Neuronal stem cell (in vitro differentiated cells): ENCODE measurements around the gene TUBAL3.

Source experiments
- DNase-seq: peaks from one replicate; pipeline ENCODE4 v3.0.0-alpha.2; 2013; ENCODE audit warnings: low spot score
- H2AFZ ChIP-seq: one replicate; pipeline ENCODE4 v1.6.1; 2013; ENCODE audit warnings: mild to moderate bottlenecking, low read length, inconsistent platforms
- H2AK5ac ChIP-seq: 2 replicates; pipeline ENCODE4 v1.6.1; 2013; ENCODE audit warnings: low read depth, mild to moderate bottlenecking, inconsistent platforms, low read length, moderate library complexity, mixed read lengths
- H2BK120ac ChIP-seq: 2 replicates; pipeline ENCODE4 v1.6.1; 2013; ENCODE audit warnings: low read depth, mild to moderate bottlenecking, inconsistent platforms, low read length, moderate library complexity, mixed read lengths
- H2BK12ac ChIP-seq: one replicate; pipeline ENCODE4 v1.6.1; 2013; ENCODE audit warnings: low read length, inconsistent platforms
- H2BK15ac ChIP-seq: 2 replicates; pipeline ENCODE4 v1.6.1; 2013; ENCODE audit warnings: mild to moderate bottlenecking, low read length, inconsistent platforms, mixed read lengths
- H2BK5ac ChIP-seq: one replicate; pipeline ENCODE4 v1.6.1; 2013; ENCODE audit warnings: inconsistent platforms, mild to moderate bottlenecking, low read length, moderate library complexity
- H3K14ac ChIP-seq: one replicate; pipeline ENCODE4 v1.6.1; 2013; ENCODE audit warnings: low read length, inconsistent platforms
- H3K18ac ChIP-seq: 2 replicates; pipeline ENCODE4 v1.6.1; 2013; ENCODE audit warnings: low read length, inconsistent platforms
- H3K23ac ChIP-seq: 2 replicates; pipeline ENCODE4 v1.6.1; 2013; ENCODE audit warnings: low read depth, mild to moderate bottlenecking, mixed read lengths, low read length, inconsistent platforms; ENCODE audit not compliant: poor library complexity
- H3K27ac ChIP-seq: replicated peaks from 3 replicates; pipeline ENCODE4 v1.5.1; 2013; ENCODE audit warnings: low read length, inconsistent platforms
- H3K27me3 ChIP-seq, 3 experiments: 2 replicates each; pipeline ENCODE4 v1.6.1; 2013; ENCODE audit warnings: low read length in 3 of 3, mild to moderate bottlenecking in 2 of 3, inconsistent platforms in 1 of 3, low read depth in 1 of 3, mixed read lengths in 1 of 3, moderate library complexity in 1 of 3; ENCODE audit not compliant: control insufficient read depth in 3 of 3, insufficient read depth in 3 of 3
- H3K36me3 ChIP-seq, 2 donors: replicated peaks in 1 of 2; 2 replicates each; pipeline ENCODE4 v1.6.1; 2013; ENCODE audit warnings: low read length in 2 of 2; ENCODE audit not compliant: control insufficient read depth in 2 of 2, insufficient read depth in 2 of 2
- H3K4ac ChIP-seq: 2 replicates; pipeline ENCODE4 v1.6.1; 2013; ENCODE audit warnings: inconsistent platforms, mild to moderate bottlenecking, low read length, moderate library complexity
- H3K4me1 ChIP-seq, 2 donors: 1 replicate in 1 of 2; 2 replicates in 1 of 2; pipeline ENCODE4 v1.6.1; 2013; ENCODE audit warnings: low read length in 2 of 2, low read depth in 1 of 2; ENCODE audit not compliant: control insufficient read depth in 2 of 2, insufficient read depth in 1 of 2
- H3K4me2 ChIP-seq: one replicate; pipeline ENCODE4 v1.6.1; 2013; ENCODE audit warnings: mild to moderate bottlenecking, low read length, inconsistent platforms; ENCODE audit not compliant: insufficient read depth, poor library complexity, severe bottlenecking
- H3K4me3 ChIP-seq, 2 donors: 2 replicates each; pipeline ENCODE4 v1.5.1; 2013; ENCODE audit warnings: low read length in 2 of 2, mild to moderate bottlenecking in 2 of 2, inconsistent platforms in 1 of 2, moderate library complexity in 1 of 2
- H3K79me1 ChIP-seq: one replicate; pipeline ENCODE4 v1.6.1; 2013; ENCODE audit warnings: low read depth, mild to moderate bottlenecking, inconsistent platforms, low read length, moderate library complexity
- H3K9ac ChIP-seq: one replicate; pipeline ENCODE4 v1.6.1; 2013; ENCODE audit warnings: mild to moderate bottlenecking, low read depth, low read length, inconsistent platforms; ENCODE audit not compliant: poor library complexity
- H3K9me3 ChIP-seq, 2 donors: replicated peaks in 1 of 2; 2 replicates each; pipeline versions ENCODE3 to v1.6.1; 2013; ENCODE audit warnings: low read length in 2 of 2, mild to moderate bottlenecking in 2 of 2, inconsistent platforms in 1 of 2, low read depth in 1 of 2, mixed read lengths in 1 of 2, moderate library complexity in 1 of 2; ENCODE audit not compliant: control insufficient read depth in 2 of 2, insufficient read depth in 1 of 2
- H4K8ac ChIP-seq: one replicate; pipeline ENCODE4 v1.6.1; 2013; ENCODE audit warnings: low read depth, mild to moderate bottlenecking, inconsistent platforms, low read length, moderate library complexity
- H4K91ac ChIP-seq: one replicate; pipeline ENCODE4 v1.6.1; 2013; ENCODE audit warnings: low read length, low read depth, mild to moderate bottlenecking, inconsistent platforms; ENCODE audit not compliant: poor library complexity
- WGBS, 2 donors: extraction: QIAGEN DNeasy Blood & Tissue Kit; methylation state at CpG; one replicate each; pipeline ENCODE4 v1.1.7; 2013; ENCODE audit warnings: missing lambda C conversion rate in 2 of 2, mixed read lengths in 1 of 2; ENCODE audit not compliant: insufficient read length in 2 of 2, insufficient replicate concordance in 1 of 2; ENCODE audit errors: extremely low coverage in 2 of 2; 5-methylcytosine and 5-hydroxymethylcytosine counted together

The TUBAL3 gene

DNA sequence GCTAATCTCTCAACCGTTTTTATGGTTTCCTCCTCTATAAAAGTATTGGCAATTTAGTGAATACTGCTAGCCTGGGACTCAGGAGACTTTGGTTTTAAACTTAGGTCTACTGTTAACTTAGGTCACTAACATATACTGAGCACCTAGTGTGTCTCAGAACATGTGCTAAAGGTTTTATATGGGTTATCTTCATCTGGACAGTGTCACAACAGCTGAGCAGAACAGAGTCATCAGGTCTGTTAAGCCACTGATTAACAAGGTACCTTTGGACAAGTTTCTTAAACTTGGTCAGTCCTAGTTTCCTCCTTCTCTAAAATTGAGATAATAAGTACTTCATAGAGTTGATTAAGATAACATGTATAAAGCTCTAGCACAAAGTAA lies 38.4 kb upstream of the TUBAL3 start:
- H3K4me1 ChIP-seq = peaks cover 12 to 19% of the 10 kb centered on the region in 2 donors
- no peak overlapping the region for H3K27ac ChIP-seq
- H3K9me3 ChIP-seq = no peaks in the 10 kb centered on the region
- WGBS, 2 donors = no CpG with 5 or more reads among the region's 1 CpG
- no peak overlapping the region for H3K18ac ChIP-seq
- no peak for DNase-seq
- H3K27me3 ChIP-seq = no peaks in the 10 kb centered on the region
- no peak overlapping the region for H3K14ac ChIP-seq
- no peak overlapping the region for H4K8ac ChIP-seq
- H2BK15ac ChIP-seq = no peak overlapping the region
- H3K9ac ChIP-seq = no peak overlapping the region
- no peak overlapping the region for H3K4me2 ChIP-seq
- no peak overlapping the region for H2BK120ac ChIP-seq
- H2BK12ac ChIP-seq = no peak overlapping the region
- H3K36me3 ChIP-seq = peaks cover 5 to 14% of the 10 kb centered on the region in 2 donors
- H4K91ac ChIP-seq = no peak overlapping the region
- H3K23ac ChIP-seq = no peak overlapping the region
- no peak overlapping the region for H3K4ac ChIP-seq
- H3K4me3 ChIP-seq = no peak overlapping the region
- H2AK5ac ChIP-seq = no peak overlapping the region
- no peaks in the 10 kb centered on the region for H3K79me1 ChIP-seq
- H2AFZ ChIP-seq = no peak overlapping the region
- H2BK5ac ChIP-seq = no peak overlapping the region

DNA sequence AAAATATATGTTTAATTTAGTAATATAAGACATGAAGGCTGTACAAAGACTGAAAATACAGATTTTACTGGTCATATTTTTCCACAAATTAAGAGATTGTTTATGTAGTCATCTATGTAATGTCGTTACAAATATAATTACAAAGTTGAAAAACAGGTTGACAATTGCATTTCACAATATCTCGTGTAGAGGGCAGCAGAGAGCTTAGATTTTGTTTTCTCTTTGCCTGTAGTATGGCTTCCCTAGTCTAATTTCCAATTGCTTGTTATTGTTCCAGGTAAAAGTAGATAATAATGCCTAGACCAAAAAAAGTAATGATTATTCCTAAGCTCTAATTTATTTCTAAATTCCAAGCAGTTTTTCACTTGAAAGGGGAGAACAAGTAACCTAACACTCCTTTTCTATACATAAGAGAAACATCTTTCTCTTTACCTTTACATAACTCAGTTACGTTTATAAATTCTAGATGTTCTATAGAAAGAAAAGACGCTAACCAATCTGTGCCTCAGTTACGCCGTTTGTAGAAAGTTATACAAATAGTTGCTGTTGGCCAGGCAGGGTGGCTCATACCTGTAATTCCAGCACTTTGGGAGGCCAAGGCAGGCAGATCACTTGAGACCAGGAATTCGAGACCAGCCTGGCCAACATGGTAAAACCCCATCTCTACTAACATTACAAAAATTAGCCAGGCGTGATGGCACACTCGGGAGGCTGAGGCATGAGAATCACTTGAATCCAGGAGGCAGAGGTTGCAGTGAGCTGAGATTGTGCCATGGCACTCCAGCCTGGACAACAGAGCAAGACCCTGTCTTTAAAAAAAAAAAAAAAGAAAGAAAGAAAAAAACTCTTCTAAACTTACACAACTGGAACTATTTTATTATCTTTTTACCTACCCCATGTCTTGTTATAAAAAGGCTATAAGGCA lies 37.7 kb upstream of the TUBAL3 start:
- no peak overlapping the region for H3K18ac ChIP-seq
- H3K27me3 ChIP-seq = no peaks in the 10 kb centered on the region
- H2BK12ac ChIP-seq = no peak overlapping the region
- peaks cover 5 to 14% of the 10 kb centered on the region in 2 donors for H3K36me3 ChIP-seq
- H3K79me1 ChIP-seq = no peaks in the 10 kb centered on the region
- WGBS, 2 donors = no CpG with 5 or more reads among the region's 9 CpGs
- no peak overlapping the region for H2BK15ac ChIP-seq
- no peak for DNase-seq
- no peak overlapping the region for H2BK120ac ChIP-seq
- no peak overlapping the region for H2AK5ac ChIP-seq
- no peak overlapping the region for H2BK5ac ChIP-seq
- H3K23ac ChIP-seq = no peak overlapping the region
- no peaks in the 10 kb centered on the region for H3K9me3 ChIP-seq
- H3K27ac ChIP-seq = no peak overlapping the region
- H3K9ac ChIP-seq = no peak overlapping the region
- H3K4ac ChIP-seq = no peak overlapping the region
- no peak overlapping the region for H4K8ac ChIP-seq
- no peak overlapping the region for H4K91ac ChIP-seq
- no peak overlapping the region for H3K4me2 ChIP-seq
- H3K4me3 ChIP-seq = no peak overlapping the region
- peaks cover 9 to 14% of the 10 kb centered on the region in 2 donors for H3K4me1 ChIP-seq
- H3K14ac ChIP-seq = no peak overlapping the region
- no peak overlapping the region for H2AFZ ChIP-seq

DNA sequence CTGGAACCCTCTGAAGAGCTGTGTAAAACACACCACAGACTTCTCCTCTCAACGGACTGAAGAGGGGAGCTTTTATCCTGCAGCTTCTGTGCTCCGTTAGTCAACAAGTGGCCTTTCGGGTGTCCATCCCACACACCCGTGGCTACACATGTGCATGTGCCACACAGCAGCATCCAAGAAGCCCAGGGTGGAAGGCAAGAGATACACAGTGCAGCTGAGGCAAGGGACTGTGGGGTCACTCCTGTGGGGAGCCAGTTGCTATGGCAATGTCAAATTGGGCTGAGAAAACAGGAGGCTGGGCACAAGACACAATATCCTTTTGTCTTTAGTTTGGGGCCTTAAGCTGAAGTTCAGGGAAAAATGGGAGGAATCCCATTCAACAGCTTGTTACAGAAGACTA lies 36.5 kb upstream of the TUBAL3 start:
- no peaks in the 10 kb centered on the region for H3K79me1 ChIP-seq
- no peak overlapping the region for H4K8ac ChIP-seq
- DNase-seq = no peak
- no peak overlapping the region for H2AK5ac ChIP-seq
- H3K27ac ChIP-seq = peak overlapping the region; percentile 17
- no peak overlapping the region for H3K9ac ChIP-seq
- H3K4me1 ChIP-seq = peaks cover 6 to 8% of the 10 kb centered on the region in 2 donors
- H3K18ac ChIP-seq = no peak overlapping the region
- no CpG with 5 or more reads among the region's 4 CpGs for WGBS, 2 donors
- H2BK12ac ChIP-seq = no peak overlapping the region
- no peak overlapping the region for H3K14ac ChIP-seq
- H3K4me2 ChIP-seq = no peak overlapping the region
- H3K27me3 ChIP-seq = no peaks in the 10 kb centered on the region
- H3K36me3 ChIP-seq = peaks cover 5 to 14% of the 10 kb centered on the region in 2 donors
- no peak overlapping the region for H4K91ac ChIP-seq
- no peak overlapping the region for H3K4me3 ChIP-seq
- no peak overlapping the region for H3K23ac ChIP-seq
- no peaks in the 10 kb centered on the region for H3K9me3 ChIP-seq
- H2BK15ac ChIP-seq = no peak overlapping the region
- no peak overlapping the region for H2BK5ac ChIP-seq
- H2BK120ac ChIP-seq = no peak overlapping the region
- H3K4ac ChIP-seq = no peak overlapping the region
- H2AFZ ChIP-seq = no peak overlapping the region

DNA sequence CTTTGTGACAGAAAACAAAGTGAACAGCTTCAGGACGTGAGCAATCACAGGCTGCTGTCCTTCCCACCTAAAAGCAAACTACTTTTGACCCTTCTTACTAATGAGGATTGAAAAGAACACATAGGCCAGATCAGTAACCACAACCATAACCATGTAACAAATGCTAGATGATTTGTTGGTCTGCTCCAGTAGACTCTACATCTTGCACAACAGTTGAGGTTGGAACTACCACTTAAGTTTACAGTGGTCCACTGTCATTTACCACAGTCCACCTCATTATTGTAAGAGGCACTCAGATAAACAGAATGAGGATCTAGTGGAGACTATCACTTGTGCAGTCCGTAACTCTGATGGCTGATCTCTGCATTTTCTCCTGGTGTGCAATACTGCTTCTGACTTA lies 35.6 kb upstream of the TUBAL3 start:
- WGBS, 2 donors = no CpG with 5 or more reads among the region's 2 CpGs

More for the DNA sequence above, 35.6 kb upstream of the TUBAL3 start:
- no peak overlapping the region for H3K23ac ChIP-seq
- H3K9ac ChIP-seq = no peak overlapping the region
- no peak overlapping the region for H4K8ac ChIP-seq
- H2BK5ac ChIP-seq = no peak overlapping the region
- no peak overlapping the region for H4K91ac ChIP-seq
- H3K9me3 ChIP-seq = no peaks in the 10 kb centered on the region
- H3K4me2 ChIP-seq = no peak overlapping the region
- no peak overlapping the region for H3K4me3 ChIP-seq
- no peak overlapping the region for H3K27ac ChIP-seq
- no peaks in the 10 kb centered on the region for H3K27me3 ChIP-seq
- H2AFZ ChIP-seq = no peak overlapping the region
- H3K79me1 ChIP-seq = no peaks in the 10 kb centered on the region
- H2BK120ac ChIP-seq = no peak overlapping the region
- peaks cover 5 to 14% of the 10 kb centered on the region in 2 donors for H3K36me3 ChIP-seq
- H3K18ac ChIP-seq = no peak overlapping the region
- no peak overlapping the region for H3K4ac ChIP-seq
- H3K4me1 ChIP-seq = peaks cover 6 to 8% of the 10 kb centered on the region in 2 donors
- H2BK15ac ChIP-seq = no peak overlapping the region
- no peak overlapping the region for H2AK5ac ChIP-seq
- no peak overlapping the region for H2BK12ac ChIP-seq
- no peak overlapping the region for H3K14ac ChIP-seq
- no peak for DNase-seq
